Eye (tissue), 1 donor: ENCODE measurements around the gene LHX2.

ENCODE experiments used
- DNase-seq: peaks from one replicate; pipeline ENCODE4 v3.0.0-alpha.2; 2015

LHX2 gene

GRCh38 chr9:124068251-124068650 lies 56.7 kb downstream of the LHX2 start:
- DNase-seq = no peak

- no peak for DNase-seq
Observed at GRCh38 chr9:124074746-124075145, 63.2 kb downstream of the LHX2 start.

DNA sequence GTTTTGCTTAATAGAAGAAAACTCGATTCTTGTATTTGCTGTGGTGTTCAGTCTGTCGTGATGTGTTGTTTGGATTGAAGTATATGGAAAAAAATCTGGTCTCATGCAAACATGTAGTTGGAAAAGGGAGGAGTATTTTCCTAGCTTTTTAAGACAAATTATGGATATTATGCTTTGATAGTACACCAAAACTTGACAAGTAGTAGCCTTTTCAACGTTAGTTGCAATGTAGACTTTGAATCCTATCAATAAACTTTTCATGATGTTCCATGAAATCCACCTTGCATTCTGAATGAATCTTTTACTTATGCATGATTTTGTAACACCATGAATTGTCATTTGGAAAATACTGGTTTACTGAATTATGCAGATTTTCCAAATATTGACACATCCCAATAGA lies 64.2 kb downstream of the LHX2 start:
- no peak for DNase-seq

GRCh38 chr9:124077915-124078572 lies 66.5 kb downstream of the LHX2 start:
- DNase-seq = no peak

GRCh38 chr9:124078641-124079040 lies 67.1 kb downstream of the LHX2 start:
- DNase-seq = no peak

GRCh38 chr9:124079176-124079925 lies 67.8 kb downstream of the LHX2 start:
- DNase-seq = peak; percentile 57

- no peak for DNase-seq
Observed at GRCh38 chr9:124082622-124083021, 71.1 kb downstream of the LHX2 start.
